Erythroblast (primary cell): ENCODE data around the gene NPNT.

Experiments used
- GATA1 ChIP-seq: IDR thresholded peaks from 2 replicates; pipeline ENCODE4 v1.6.1; 2011; ENCODE audit warnings: low read depth, mild to moderate bottlenecking, control low read depth, low read length, moderate library complexity
- POLR2A ChIP-seq: IDR thresholded peaks from 2 replicates; pipeline ENCODE4 v1.6.1; 2011; ENCODE audit warnings: mild to moderate bottlenecking, low read length

GRCh38 chr4:105971036-105971435, 75.8 kb downstream of the NPNT start:
- TF ChIP-seq POLR2A = no peak
- TF ChIP-seq GATA1 = no peak
